Endothelial cell of umbilical vein (primary cell): ENCODE results near the gene LCMT1.

Experiments used
- CTCF ChIP-seq, 2 donors: IDR thresholded peaks; 1 replicate in 1 of 2; 2 replicates in 1 of 2; pipeline ENCODE4 v1.5.1; 2011; ENCODE audit warnings: low read length in 2 of 2, mild to moderate bottlenecking in 2 of 2, moderate library complexity in 2 of 2, control low read depth in 1 of 2, inconsistent platforms in 1 of 2, low read depth in 1 of 2; ENCODE audit not compliant: insufficient read depth in 1 of 2; ENCODE audit errors: extremely low read depth in 1 of 2
- EZH2 ChIP-seq: IDR thresholded peaks from 2 replicates; pipeline ENCODE4 v1.6.1; 2012; ENCODE audit warnings: borderline replicate concordance, low read depth, mild to moderate bottlenecking, moderate library complexity, low read length, inconsistent platforms; ENCODE audit not compliant: severe bottlenecking
- FOS ChIP-seq: IDR thresholded peaks from 2 replicates; pipeline ENCODE4 v1.6.1; 2011; ENCODE audit warnings: mild to moderate bottlenecking, low read length, moderate library complexity, borderline replicate concordance; ENCODE audit not compliant: insufficient read depth
- GATA2 ChIP-seq: IDR thresholded peaks from 2 replicates; pipeline ENCODE4 v1.7.0; 2011; ENCODE audit warnings: low read depth, mild to moderate bottlenecking, moderate library complexity, mixed read lengths, low read length; ENCODE audit not compliant: insufficient read length, insufficient read depth
- JUN ChIP-seq: IDR thresholded peaks from 2 replicates; pipeline ENCODE4 v1.6.1; 2011; ENCODE audit warnings: borderline replicate concordance, low read depth; ENCODE audit not compliant: insufficient read length, insufficient read depth
- MYC ChIP-seq: IDR thresholded peaks from one replicate; pipeline ENCODE4 v1.6.1; 2011; ENCODE audit warnings: mild to moderate bottlenecking, low read depth, low read length
- POLR2A ChIP-seq: IDR thresholded peaks from 2 replicates; pipeline ENCODE4 v1.6.1; 2012; ENCODE audit warnings: low read depth, mild to moderate bottlenecking, control low read depth, low read length
- POLR2AphosphoS5 ChIP-seq: IDR thresholded peaks from 2 replicates; pipeline ENCODE4 v1.6.1; 2012; ENCODE audit warnings: low read depth, mild to moderate bottlenecking, control low read depth, low read length, moderate library complexity; ENCODE audit not compliant: insufficient read depth
- TF ChIP-seq, protein P1 (sequence below): IDR thresholded peaks from 2 replicates; pipeline ENCODE4 v1.6.1; 2011; ENCODE audit not compliant: insufficient read depth, insufficient read length

DNA sequence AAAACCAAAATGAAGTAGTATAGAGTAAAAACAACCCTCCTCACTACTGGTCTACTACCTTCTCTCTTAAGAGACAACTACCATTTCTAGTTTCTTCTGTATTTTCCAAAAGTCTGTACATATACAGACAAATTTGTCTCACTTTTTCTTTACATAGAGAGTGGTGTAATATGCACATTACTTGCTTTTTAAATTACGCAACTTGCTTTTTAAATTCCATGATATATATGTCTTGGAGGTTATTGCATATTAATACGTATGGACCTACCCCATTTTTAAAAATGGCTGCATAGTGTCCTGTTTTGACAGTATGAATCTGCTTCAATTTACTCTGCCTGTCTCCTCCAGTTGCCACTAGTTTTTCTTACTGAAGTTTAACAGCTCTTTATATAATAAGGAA lies 62.7 kb downstream of the LCMT1 start:
- no peak for TF ChIP-seq POLR2A
- TF ChIP-seq JUN = no peak
- no peak for TF ChIP-seq CTCF (IDR thresholded peaks at IDR 0.05; ENCODE audit: extremely low read depth in 1 of 2, insufficient read depth in 1 of 2, low read depth in 1 of 2, low read length in 2 of 2)
- no peak for TF ChIP-seq EZH2
- TF ChIP-seq, protein P1, sequence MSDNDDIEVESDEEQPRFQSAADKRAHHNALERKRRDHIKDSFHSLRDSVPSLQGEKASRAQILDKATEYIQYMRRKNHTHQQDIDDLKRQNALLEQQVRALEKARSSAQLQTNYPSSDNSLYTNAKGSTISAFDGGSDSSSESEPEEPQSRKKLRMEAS = no peak
- TF ChIP-seq POLR2AphosphoS5 = no peak
- no peak for TF ChIP-seq FOS
- no peak for TF ChIP-seq MYC
- TF ChIP-seq GATA2 = no peak
